GM23338 (cell line): ENCODE data around the gene ATP5PD.

Experiments
- CREB1 ChIP-seq: fragments of 250-450 bp; sonication (Bioruptor Pico); IDR thresholded peaks from 2 replicates; pipeline ENCODE4 v1.5.0; 2020; ENCODE audit warnings: low read depth, mild to moderate bottlenecking, moderate library complexity
- CTCF ChIP-seq, 2 experiments: fragments of 200-600 bp in 1 of 2; sonication (generic) in 1 of 2; conservative IDR thresholded peaks; 2 replicates each; pipeline versions ENCODE4 v1.5.1 to v1.6.1; 2016 to 2017; ENCODE audit warnings: antibody characterized with exemption in 2 of 2, low read depth in 2 of 2, mild to moderate bottlenecking in 2 of 2, moderate library complexity in 1 of 2
- EZH2 ChIP-seq: fragments of 200-600 bp; sonication (generic); IDR thresholded peaks from one replicate; pipeline ENCODE4 v1.8.0; 2017; ENCODE audit warnings: antibody characterized with exemption, mild to moderate bottlenecking, low read depth; ENCODE audit not compliant: unreplicated experiment
- EZH2phosphoT487 ChIP-seq: fragments of 200-600 bp; sonication (generic); IDR thresholded peaks from one replicate; pipeline ENCODE4 v1.8.1; 2018; ENCODE audit warnings: antibody characterized with exemption; ENCODE audit not compliant: unreplicated experiment
- JUNB ChIP-seq: IDR thresholded peaks from one replicate; pipeline ENCODE4 v1.6.1; 2016; ENCODE audit warnings: antibody characterized with exemption; ENCODE audit not compliant: unreplicated experiment
- POLR2AphosphoS5 ChIP-seq: IDR thresholded peaks from 2 replicates; pipeline ENCODE4 v1.6.1; 2016; ENCODE audit warnings: antibody characterized with exemption, low read depth
- REST ChIP-seq: IDR thresholded peaks from one replicate; pipeline ENCODE4 v1.6.1; 2018; ENCODE audit warnings: antibody characterized with exemption; ENCODE audit not compliant: unreplicated experiment
- ZNF114 ChIP-seq: fragments of 250-450 bp; sonication (Bioruptor Pico); IDR thresholded peaks from 2 replicates; pipeline ENCODE4 v1.5.0; 2020; ENCODE audit warnings: mild to moderate bottlenecking, moderate library complexity
- ZNF331 ChIP-seq: fragments of 250-450 bp; sonication (Bioruptor Pico); IDR thresholded peaks from 2 replicates; pipeline ENCODE4 v1.5.0; 2020; ENCODE audit warnings: low read depth, mild to moderate bottlenecking, moderate library complexity
- TF ChIP-seq, protein P1 (sequence below): IDR thresholded peaks from 2 replicates; pipeline ENCODE4 v1.6.1; 2016; ENCODE audit warnings: antibody characterized with exemption

DNA sequence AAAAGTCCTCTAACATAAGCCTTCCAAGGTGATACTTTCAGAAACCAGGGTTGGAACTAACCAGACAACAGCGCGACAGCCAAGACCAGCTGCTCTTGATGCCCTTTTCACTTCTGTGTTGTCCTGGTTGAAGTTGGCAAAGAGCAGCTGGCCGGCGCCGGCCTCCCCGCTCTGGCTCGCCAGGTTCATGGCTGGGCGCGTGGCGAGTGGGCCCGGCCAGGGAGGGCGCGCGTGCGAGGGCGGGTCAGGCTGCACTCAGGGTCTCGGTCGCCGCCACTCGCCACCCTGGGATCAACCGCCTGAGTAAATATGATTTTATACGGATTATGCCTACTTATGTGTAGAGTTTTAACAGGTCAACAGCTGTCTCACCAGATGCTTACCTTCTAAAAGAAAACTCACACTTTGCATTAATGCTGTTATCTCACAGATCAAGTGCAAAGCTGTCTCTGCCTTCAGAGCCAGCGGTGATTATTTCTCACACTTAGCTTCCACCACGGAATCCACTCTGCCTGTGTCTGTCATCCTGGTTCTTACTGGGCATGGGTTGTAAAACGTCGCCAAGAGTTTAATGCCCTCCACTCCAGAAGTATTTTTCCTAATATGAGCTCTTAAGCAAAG is 13.8 kb upstream of the ATP5PD start:
- TF ChIP-seq CTCF (conservative IDR thresholded peaks at IDR 0.05; ENCODE audit: low read depth in 2 of 2), result no peak
- no peak for TF ChIP-seq EZH2
- TF ChIP-seq EZH2phosphoT487, result no peak
- no peak for TF ChIP-seq POLR2AphosphoS5
- no peak for TF ChIP-seq REST
- no peak for TF ChIP-seq ZNF331 (CRISPR knock-in tag)
- no peak for TF ChIP-seq CREB1 (CRISPR knock-in tag)
- no peak for TF ChIP-seq JUNB
- no peak for TF ChIP-seq ZNF114
- TF ChIP-seq, protein P1, sequence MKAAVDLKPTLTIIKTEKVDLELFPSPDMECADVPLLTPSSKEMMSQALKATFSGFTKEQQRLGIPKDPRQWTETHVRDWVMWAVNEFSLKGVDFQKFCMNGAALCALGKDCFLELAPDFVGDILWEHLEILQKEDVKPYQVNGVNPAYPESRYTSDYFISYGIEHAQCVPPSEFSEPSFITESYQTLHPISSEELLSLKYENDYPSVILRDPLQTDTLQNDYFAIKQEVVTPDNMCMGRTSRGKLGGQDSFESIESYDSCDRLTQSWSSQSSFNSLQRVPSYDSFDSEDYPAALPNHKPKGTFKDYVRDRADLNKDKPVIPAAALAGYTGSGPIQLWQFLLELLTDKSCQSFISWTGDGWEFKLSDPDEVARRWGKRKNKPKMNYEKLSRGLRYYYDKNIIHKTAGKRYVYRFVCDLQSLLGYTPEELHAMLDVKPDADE, result no peak
